SK-MEL-5 (cell line): ENCODE results near the gene GEMIN2. TPM values are rescaled to one million over a fixed set of nuclear protein-coding genes. Genes with fewer than 3 reads are reported as not detected.
"Not testable (repeated sequence)": the region's sequence is repeated elsewhere in the genome, so short reads cannot be mapped to it uniquely, and the experiment has no call there.

ENCODE experiments used
- DNase-seq: peaks from one replicate; pipeline ENCODE4 v3.0.0-alpha.2; 2016; ENCODE audit warnings: low read depth, low spot score
- in situ Hi-C: cut with HindIII; loops from 2 replicates; pipeline ENCODE4 v1.10.0; 2016; ENCODE audit warnings: low sequenced_read_pairs, high pct_unique_total_duplicates, low pct_unique_long_range_greater_than_20kb
- total RNA-seq: library from RNA; depleted of rRNA; stranded (reverse); fragments of >200 nt; shearing (Covaris generic); gene quantifications from 2 replicates; pipeline ENCODE4 v1.2.3, GENCODE V29; 2014

GEMIN2 gene
- total RNA-seq, 1 experiment from 2014 or later, result 17.4 TPM

GRCh38 chr14:39167797-39168320 lies 53.7 kb downstream of the GEMIN2 start:
- in situ Hi-C loops, DNase-seq: not testable (repeated sequence)

GRCh38 chr14:39168591-39168990 lies 54.5 kb downstream of the GEMIN2 start:
- no peak for DNase-seq
- in situ Hi-C loops, result no loop called here

DNA sequence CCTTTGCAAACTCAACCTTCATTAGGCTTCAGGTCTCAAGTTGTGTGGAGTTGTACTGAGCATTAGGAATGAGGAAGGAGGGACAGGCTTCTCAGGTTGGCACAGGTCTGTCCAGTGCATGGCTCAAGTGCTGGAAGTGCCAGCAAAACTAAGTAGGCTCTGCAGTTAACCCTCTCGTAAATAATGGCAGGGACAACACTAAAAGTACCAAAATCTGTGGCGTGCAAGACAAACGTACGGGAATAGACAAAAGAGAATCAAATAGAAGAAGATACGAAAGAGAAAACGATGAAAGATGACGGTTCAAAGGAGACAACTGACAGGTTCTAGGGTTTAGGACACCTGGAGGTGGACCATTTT lies 55.4 kb downstream of the GEMIN2 start:
- in situ Hi-C loops, result no loop called here
- DNase-seq, result no peak

DNA sequence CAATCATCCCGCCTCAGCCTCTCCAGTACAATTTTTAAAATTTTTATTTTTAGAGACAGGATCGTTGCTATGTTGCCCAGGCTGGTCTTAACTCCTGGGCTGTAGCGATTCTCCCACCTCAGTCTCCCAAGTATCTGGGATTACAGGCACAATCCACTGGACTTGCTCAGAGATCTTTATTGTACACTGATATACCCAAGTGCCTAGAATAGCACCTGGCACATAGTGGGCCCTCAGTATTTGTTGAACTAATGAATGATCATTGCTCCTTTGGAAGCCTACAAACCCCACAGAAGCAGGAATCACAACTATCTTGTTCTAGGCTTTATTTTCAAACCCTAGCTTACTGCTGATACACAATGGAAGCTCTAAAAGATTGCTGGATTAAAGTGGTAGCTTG lies 59.1 kb downstream of the GEMIN2 start:
- in situ Hi-C loops, result no loop called here
- no peak for DNase-seq

- in situ Hi-C loops, result no loop called here
- peak; percentile 99 for DNase-seq
Measured at GRCh38 chr14:39174560-39175444, 60.7 kb downstream of the GEMIN2 start, which contains the start of gene PNN. Gene PNN, plus strand, starts transcription at chr14:39175254. Its CDS starts 26 bp downstream, at chr14:39175280.

GRCh38 chr14:39175445-39176262 lies 61.5 kb downstream of the GEMIN2 start:
- DNase-seq, result peak; percentile 33
- in situ Hi-C loops, result no loop called here

GRCh38 chr14:39176263-39177167 lies 62.4 kb downstream of the GEMIN2 start:
- DNase-seq, result no peak
- in situ Hi-C loops, result no loop called here

DNA sequence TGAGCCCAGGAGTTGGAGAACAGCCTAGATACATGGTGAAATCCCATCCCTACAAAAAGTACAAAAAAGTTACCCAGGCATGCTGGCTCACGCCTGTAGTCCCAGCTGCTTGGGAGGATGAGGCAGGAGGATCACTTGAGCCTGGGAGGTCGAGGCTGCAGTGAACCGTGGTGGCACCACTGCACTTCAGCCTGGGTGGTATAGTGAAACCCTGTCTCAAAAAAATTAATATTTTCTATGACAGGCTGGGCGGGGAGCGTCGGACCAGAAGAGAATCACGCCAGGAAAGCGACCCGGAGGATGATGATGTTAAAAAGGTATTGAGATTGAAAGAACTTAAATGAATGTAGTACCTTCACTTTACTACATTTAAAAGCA lies 63.0 kb downstream of the GEMIN2 start:
- in situ Hi-C loops, result no loop called here
- DNase-seq, result no peak

DNA sequence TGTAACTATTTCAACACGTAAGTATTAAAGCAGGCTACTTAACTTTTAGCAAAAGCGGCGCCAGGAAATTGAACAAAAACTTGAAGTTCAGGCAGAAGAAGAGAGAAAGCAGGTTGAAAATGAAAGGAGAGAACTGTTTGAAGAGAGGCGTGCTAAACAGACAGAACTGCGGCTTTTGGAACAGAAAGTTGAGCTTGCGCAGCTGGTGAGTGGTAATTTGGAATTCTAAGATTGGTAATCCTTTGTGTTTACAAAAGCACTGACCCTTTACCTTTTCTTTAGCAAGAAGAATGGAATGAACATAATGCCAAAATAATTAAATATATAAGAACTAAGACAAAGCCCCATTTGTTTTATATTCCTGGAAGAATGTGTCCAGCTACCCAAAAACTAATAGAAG lies 64.9 kb downstream of the GEMIN2 start:
- in situ Hi-C loops, result no loop called here
- no peak for DNase-seq

DNA sequence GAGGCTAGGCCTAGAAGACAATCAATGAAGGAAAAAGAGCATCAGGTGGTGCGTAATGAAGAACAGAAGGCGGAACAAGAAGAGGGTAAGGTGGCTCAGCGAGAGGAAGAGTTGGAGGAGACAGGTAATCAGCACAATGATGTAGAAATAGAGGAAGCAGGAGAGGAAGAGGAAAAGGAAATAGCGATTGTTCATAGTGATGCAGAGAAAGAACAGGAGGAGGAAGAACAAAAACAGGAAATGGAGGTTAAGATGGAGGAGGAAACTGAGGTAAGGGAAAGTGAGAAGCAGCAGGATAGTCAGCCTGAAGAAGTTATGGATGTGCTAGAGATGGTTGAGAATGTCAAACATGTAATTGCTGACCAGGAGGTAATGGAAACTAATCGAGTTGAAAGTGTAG lies 66.4 kb downstream of the GEMIN2 start:
- in situ Hi-C loops, result no loop called here
- DNase-seq, result no peak

GRCh38 chr14:39181026-39181692 lies 67.0 kb downstream of the GEMIN2 start:
- in situ Hi-C loops, result no loop called here

GRCh38 chr14:39181693-39182047 lies 67.5 kb downstream of the GEMIN2 start:
- DNase-seq, result no peak
- in situ Hi-C loops, result no loop called here

More at GRCh38 chr14:39181026-39181692, 67.0 kb downstream of the GEMIN2 start:
- DNase-seq, result no peak

DNA sequence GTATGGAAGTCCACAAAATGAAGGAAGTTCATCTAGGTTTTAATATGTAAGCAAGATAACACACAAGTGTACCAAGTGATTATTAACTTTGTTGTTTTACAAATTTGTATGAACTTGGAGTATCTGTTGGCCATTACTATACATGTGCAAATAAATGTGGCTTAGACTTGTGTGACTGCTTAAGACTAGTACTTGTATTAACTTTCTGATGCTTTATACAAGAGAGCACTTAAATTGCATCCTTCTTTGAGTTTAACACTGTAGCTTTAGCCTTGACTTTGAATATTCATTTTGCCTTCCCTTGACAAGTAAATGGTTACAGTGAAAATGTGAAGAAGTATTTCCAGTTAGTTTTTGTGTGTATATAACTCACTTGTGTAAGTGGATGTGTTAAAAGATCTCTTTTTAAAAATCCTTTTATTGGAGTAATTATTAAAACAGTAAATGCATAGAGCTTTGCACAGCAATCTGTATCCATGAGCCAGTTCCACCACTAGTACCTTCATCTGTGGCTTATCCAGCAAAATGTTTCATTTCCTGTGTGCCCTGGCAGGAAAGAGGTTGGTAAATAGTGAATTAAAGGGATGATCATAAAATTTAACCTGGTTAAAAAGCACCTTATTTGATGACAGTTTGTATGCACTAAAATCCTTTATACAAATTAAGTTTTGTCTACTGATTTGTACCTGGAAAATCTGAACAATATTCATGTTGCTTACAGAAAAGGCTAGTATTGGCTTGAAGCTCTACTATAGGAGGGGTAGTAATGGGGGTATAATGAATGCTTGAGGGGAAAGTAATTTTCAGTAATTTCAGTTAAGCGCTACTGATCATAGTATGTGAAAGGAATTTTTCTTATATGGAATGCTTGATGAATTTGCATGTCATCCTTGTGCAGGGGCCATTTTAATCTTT lies 68.9 kb downstream of the GEMIN2 start:
- in situ Hi-C loops, result no loop called here
- DNase-seq, result no peak

DNA sequence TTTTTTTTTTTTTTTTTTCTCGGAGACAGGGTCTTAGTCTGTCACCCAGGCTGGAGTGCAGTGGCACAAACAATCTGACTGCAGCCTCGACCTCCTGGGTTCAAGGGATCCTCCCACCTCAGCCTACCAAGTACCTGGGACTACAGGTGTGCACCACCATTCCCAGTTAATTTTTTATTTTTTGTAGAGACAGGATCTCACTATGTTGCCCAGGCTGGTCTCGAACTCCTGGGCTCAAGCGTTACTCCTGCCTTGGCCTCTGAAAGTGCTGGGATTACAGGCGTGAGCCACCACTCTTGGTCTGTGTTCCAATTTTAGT lies 69.5 kb downstream of the GEMIN2 start:
- not testable (repeated sequence) for DNase-seq

DNA sequence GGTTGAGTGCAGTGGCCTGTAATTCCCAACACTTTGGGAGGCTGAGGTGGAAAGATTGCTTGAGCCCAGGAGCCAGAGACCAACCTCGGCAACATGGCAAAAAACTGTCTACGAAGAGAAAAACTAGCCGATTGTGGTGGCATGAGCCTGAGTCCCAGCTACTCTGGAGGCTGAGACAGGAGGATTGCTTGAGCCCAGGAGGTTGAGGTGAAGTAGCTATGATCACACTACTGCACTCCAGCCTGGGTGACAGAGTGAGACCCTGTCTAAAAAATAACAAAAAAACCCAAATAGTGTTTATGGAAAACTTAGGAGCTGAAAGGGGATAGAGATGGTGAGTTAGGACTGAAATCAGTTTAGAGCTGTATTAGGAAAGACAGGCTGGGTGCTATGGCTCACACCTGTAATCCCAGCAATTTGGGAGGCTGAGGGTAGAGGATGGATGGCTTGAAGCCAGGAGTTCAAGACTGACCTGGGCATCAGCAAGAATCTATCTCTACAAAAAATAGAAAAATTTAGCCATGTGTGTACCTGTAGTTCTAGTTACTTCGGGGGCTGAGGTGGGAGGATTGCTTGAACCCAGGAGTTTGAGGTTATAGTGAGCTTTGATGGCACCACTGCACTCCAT lies 70.6 kb downstream of the GEMIN2 start:
- in situ Hi-C loops, result no loop called here
- DNase-seq, result no peak

More for the DNA sequence above, 69.5 kb downstream of the GEMIN2 start:
- in situ Hi-C loops, result not testable (repeated sequence)
